Liver (tissue), 9 donors: ENCODE data around the gene GBGT1. TPM values are rescaled to one million over a fixed set of nuclear protein-coding genes. Genes with fewer than 3 reads are reported as not detected.

ENCODE experiments used
- DNase-seq: peaks from one replicate; pipeline ENCODE4 v3.0.0-alpha.2; 2017; ENCODE audit warnings: low spot score
- H3K27ac ChIP-seq, 2 donors: one replicate each; pipeline ENCODE4 v1.7.0; 2013; ENCODE audit warnings: inconsistent platforms in 2 of 2, low read length in 2 of 2, control low read depth in 1 of 2, low read depth in 1 of 2, mild to moderate bottlenecking in 1 of 2
- H3K27me3 ChIP-seq, 4 donors: one replicate each; pipeline versions ENCODE4 v1.6.1 to v1.7.0; 2013; ENCODE audit warnings: low read length in 3 of 4, inconsistent platforms in 1 of 4, mild to moderate bottlenecking in 1 of 4, moderate library complexity in 1 of 4; ENCODE audit not compliant: control insufficient read depth in 4 of 4, insufficient read depth in 4 of 4
- H3K36me3 ChIP-seq, 4 donors: one replicate each; pipeline versions ENCODE4 v1.6.1 to v1.7.0; 2013; ENCODE audit warnings: low read length in 3 of 4, mild to moderate bottlenecking in 3 of 4, low read depth in 1 of 4, moderate library complexity in 1 of 4; ENCODE audit not compliant: control insufficient read depth in 4 of 4, insufficient read depth in 3 of 4
- H3K4me1 ChIP-seq, 4 donors: one replicate each; pipeline versions ENCODE4 v1.6.1 to v1.7.0; 2013; ENCODE audit warnings: low read length in 3 of 4, mild to moderate bottlenecking in 3 of 4, moderate library complexity in 1 of 4; ENCODE audit not compliant: control insufficient read depth in 4 of 4, insufficient read depth in 4 of 4
- H3K4me3 ChIP-seq, 3 donors: one replicate each; pipeline versions ENCODE4 v1.6.1 to v1.7.0; 2013; ENCODE audit warnings: low read length in 3 of 3, control low read depth in 1 of 3, low read depth in 1 of 3, mild to moderate bottlenecking in 1 of 3
- H3K9ac ChIP-seq, 2 donors: one replicate each; pipeline ENCODE4 v1.7.0; 2013; ENCODE audit warnings: low read length in 2 of 2, mild to moderate bottlenecking in 2 of 2, moderate library complexity in 2 of 2, control low read depth in 1 of 2, low read depth in 1 of 2
- H3K9me3 ChIP-seq, 4 donors: one replicate each; pipeline versions ENCODE4 v1.6.1 to v1.7.0; 2013; ENCODE audit warnings: low read length in 3 of 4; ENCODE audit not compliant: control insufficient read depth in 4 of 4
- ATF3 ChIP-seq: IDR thresholded peaks from 2 replicates; pipeline ENCODE4 v1.6.1; 2016; ENCODE audit warnings: antibody characterized with exemption
- CTCF ChIP-seq: fragments of 150-350 bp; IDR thresholded peaks from 2 replicates; pipeline ENCODE4 v1.5.1; 2017; ENCODE audit warnings: improper control_type of control experiment, low read depth, low read length; ENCODE audit not compliant: missing input control
- EGR1 ChIP-seq, 2 donors: IDR thresholded peaks; 2 replicates each; pipeline ENCODE4 v1.6.1; 2016 to 2018; ENCODE audit warnings: antibody characterized with exemption in 2 of 2, low read depth in 2 of 2
- FOXA1 ChIP-seq: IDR thresholded peaks from 2 replicates; pipeline ENCODE4 v1.6.1; 2016; ENCODE audit warnings: antibody characterized with exemption
- FOXA2 ChIP-seq: IDR thresholded peaks from 2 replicates; pipeline ENCODE4 v1.6.1; 2016; ENCODE audit warnings: antibody characterized with exemption
- GABPA ChIP-seq, 2 donors: IDR thresholded peaks in 1 of 2; conservative IDR thresholded peaks in 1 of 2; 2 replicates each; pipeline ENCODE4 v1.6.1; 2016; ENCODE audit warnings: antibody characterized with exemption in 2 of 2, mild to moderate bottlenecking in 1 of 2, moderate library complexity in 1 of 2
- HNF4A ChIP-seq, 2 donors: conservative IDR thresholded peaks; 2 replicates each; pipeline ENCODE4 v1.6.1; 2016; ENCODE audit warnings: antibody characterized with exemption in 2 of 2, mild to moderate bottlenecking in 2 of 2
- JUND ChIP-seq, 2 donors: IDR thresholded peaks; 2 replicates each; pipeline ENCODE4 v1.6.1; 2016; ENCODE audit warnings: antibody characterized with exemption in 2 of 2
- NR2F2 ChIP-seq: IDR thresholded peaks from 2 replicates; pipeline ENCODE4 v1.6.1; 2016; ENCODE audit warnings: antibody characterized with exemption
- RXRA ChIP-seq, 2 donors: IDR thresholded peaks; 2 replicates each; pipeline ENCODE4 v1.6.1; 2017 to 2018; ENCODE audit warnings: antibody characterized with exemption in 2 of 2, mild to moderate bottlenecking in 1 of 2
- SP1 ChIP-seq: IDR thresholded peaks from 2 replicates; pipeline ENCODE4 v1.6.1; 2018; ENCODE audit warnings: antibody characterized with exemption, mild to moderate bottlenecking
- TAF1 ChIP-seq: conservative IDR thresholded peaks from 2 replicates; pipeline ENCODE4 v1.6.1; 2016; ENCODE audit warnings: antibody characterized with exemption, mild to moderate bottlenecking
- YY1 ChIP-seq: IDR thresholded peaks from 2 replicates; pipeline ENCODE4 v1.6.1; 2016; ENCODE audit warnings: antibody characterized with exemption, mild to moderate bottlenecking
- ZBTB33 ChIP-seq: IDR thresholded peaks from 2 replicates; pipeline ENCODE4 v1.6.1; 2016; ENCODE audit warnings: antibody characterized with exemption
- WGBS: extraction: QIAGEN DNeasy Blood & Tissue Kit; methylation state at CpG from one replicate; pipeline ENCODE4 v1.1.7; 2013; 5-methylcytosine and 5-hydroxymethylcytosine counted together
- polyA plus RNA-seq, 2 donors: library from polyadenylated mRNA; stranded (reverse) in 1 of 2; unstranded in 1 of 2; fragments of 200-250 nt in 1 of 2; fragments of >200 nt in 1 of 2; fragmentation: Nextera tagmentation in 1 of 2; extraction: Ambion mirVana in 1 of 2; gene quantifications; one replicate each; pipeline versions ENCODE4 v1.2.1 to v1.2.3, GENCODE V29; 2013 to 2015
- total RNA-seq, 2 donors: library from RNA; depleted of rRNA; stranded (reverse); fragments of >200 nt; gene quantifications; one replicate each; pipeline ENCODE4 v1.2.3, GENCODE V29; 2014
- TF ChIP-seq, protein P1 (sequence below): IDR thresholded peaks from 2 replicates; pipeline ENCODE4 v1.6.1; 2016; ENCODE audit warnings: antibody characterized with exemption, mild to moderate bottlenecking
- donor health status: healthy.
- donor health status: healthy.
- donor health status: healthy.
- donor health status: healthy.
- donor health status: healthy.

The GBGT1 gene
- total and polyA plus RNA-seq, 4 donors = 0.33 to 25.7 (median 2.3) TPM

DNA sequence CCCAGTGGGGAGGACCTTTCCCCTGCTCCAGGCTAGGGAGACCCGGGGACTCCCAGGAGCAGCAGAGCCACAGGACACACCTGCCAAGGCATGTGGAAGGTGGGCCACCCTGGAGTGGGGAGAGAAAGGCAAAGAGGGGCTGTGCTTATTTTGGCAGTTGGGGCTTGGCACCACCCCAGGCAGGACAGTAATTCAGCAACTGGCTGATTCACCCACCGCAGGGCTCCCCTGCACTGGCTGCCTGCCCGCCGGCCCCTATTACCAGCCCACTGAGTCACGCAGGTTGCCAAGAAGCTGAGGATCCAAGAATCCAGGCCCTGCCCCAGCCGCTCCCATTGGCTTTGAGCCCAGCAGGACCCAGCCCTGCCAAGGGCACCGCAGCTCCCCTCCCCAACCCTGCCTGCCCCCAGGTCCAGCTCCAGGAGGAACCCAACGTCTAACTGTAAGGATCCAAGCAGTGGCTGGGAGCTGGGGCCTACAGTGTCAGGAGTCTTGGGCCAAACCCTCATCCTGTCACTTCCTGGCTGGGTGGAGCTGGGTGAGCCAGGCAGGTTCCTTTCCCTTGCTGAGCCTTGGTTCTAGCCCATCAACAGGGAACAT, 28.5 kb downstream of the GBGT1 start:
- no peaks in the 10 kb centered on the region for H3K27me3 ChIP-seq
- DNase-seq = no peak
- H3K9me3 ChIP-seq = no peaks in the 10 kb centered on the region
- no peaks in the 10 kb centered on the region for H3K36me3 ChIP-seq
- TF ChIP-seq FOXA2 (no peak), HNF4A (conservative IDR thresholded peaks at IDR 0.05) (no peak), JUND (IDR thresholded peaks at IDR 0.05) (no peak), GABPA (IDR thresholded peaks at IDR 0.05 in 1 of 2, conservative IDR thresholded peaks at IDR 0.05 in 1 of 2) (no peak), YY1 (no peak), SP1 (no peak), ATF3 (no peak), TAF1 (no peak)
- H3K27ac ChIP-seq = peak overlapping the region; percentile 84 to 86
- peak overlapping the region in 1 of 2 donors; percentile 11 for H3K9ac ChIP-seq
- 57% methylated on average over 8 of the region's 8 CpGs for WGBS
- H3K4me3 ChIP-seq = no peak overlapping the region
- H3K4me1 ChIP-seq = peaks cover 7 to 23% (median 15%) of the 10 kb centered on the region in 4 donors

- WGBS = 70% methylated on average over 11 of the region's 11 CpGs
- DNase-seq = no peak
- TF ChIP-seq ATF3 (no peak), ZBTB33 (no peak), EGR1 (IDR thresholded peaks at IDR 0.05; ENCODE audit: low read depth in 2 of 2) (no peak), CTCF (no peak), NR2F2 (no peak), FOXA1 (no peak), RXRA (IDR thresholded peaks at IDR 0.05) (no peak), SP1 (no peak)
- TF ChIP-seq, protein P1, sequence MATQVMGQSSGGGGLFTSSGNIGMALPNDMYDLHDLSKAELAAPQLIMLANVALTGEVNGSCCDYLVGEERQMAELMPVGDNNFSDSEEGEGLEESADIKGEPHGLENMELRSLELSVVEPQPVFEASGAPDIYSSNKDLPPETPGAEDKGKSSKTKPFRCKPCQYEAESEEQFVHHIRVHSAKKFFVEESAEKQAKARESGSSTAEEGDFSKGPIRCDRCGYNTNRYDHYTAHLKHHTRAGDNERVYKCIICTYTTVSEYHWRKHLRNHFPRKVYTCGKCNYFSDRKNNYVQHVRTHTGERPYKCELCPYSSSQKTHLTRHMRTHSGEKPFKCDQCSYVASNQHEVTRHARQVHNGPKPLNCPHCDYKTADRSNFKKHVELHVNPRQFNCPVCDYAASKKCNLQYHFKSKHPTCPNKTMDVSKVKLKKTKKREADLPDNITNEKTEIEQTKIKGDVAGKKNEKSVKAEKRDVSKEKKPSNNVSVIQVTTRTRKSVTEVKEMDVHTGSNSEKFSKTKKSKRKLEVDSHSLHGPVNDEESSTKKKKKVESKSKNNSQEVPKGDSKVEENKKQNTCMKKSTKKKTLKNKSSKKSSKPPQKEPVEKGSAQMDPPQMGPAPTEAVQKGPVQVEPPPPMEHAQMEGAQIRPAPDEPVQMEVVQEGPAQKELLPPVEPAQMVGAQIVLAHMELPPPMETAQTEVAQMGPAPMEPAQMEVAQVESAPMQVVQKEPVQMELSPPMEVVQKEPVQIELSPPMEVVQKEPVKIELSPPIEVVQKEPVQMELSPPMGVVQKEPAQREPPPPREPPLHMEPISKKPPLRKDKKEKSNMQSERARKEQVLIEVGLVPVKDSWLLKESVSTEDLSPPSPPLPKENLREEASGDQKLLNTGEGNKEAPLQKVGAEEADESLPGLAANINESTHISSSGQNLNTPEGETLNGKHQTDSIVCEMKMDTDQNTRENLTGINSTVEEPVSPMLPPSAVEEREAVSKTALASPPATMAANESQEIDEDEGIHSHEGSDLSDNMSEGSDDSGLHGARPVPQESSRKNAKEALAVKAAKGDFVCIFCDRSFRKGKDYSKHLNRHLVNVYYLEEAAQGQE = no peak
- Histone ChIP-seq H3K36me3 (no peaks in the 10 kb centered on the region), H3K27me3 (no peaks in the 10 kb centered on the region), H3K27ac (peak overlapping the region; percentile 84 to 86), H3K9me3 (no peaks in the 10 kb centered on the region), H3K4me1 (peaks cover 6 to 21% (median 13%) of the 10 kb centered on the region in 4 donors), H3K4me3 (no peak overlapping the region), H3K9ac (peak overlapping the region; percentile 71 to 76)
Observed at GRCh38 chr9:133134388-133135145, 29.1 kb downstream of the GBGT1 start.
